ENCODE results near the gene STK31.
A peak's percentile ranks its signal among the peaks of the same experiment; 100 is the strongest.

STK31 gene

DNA sequence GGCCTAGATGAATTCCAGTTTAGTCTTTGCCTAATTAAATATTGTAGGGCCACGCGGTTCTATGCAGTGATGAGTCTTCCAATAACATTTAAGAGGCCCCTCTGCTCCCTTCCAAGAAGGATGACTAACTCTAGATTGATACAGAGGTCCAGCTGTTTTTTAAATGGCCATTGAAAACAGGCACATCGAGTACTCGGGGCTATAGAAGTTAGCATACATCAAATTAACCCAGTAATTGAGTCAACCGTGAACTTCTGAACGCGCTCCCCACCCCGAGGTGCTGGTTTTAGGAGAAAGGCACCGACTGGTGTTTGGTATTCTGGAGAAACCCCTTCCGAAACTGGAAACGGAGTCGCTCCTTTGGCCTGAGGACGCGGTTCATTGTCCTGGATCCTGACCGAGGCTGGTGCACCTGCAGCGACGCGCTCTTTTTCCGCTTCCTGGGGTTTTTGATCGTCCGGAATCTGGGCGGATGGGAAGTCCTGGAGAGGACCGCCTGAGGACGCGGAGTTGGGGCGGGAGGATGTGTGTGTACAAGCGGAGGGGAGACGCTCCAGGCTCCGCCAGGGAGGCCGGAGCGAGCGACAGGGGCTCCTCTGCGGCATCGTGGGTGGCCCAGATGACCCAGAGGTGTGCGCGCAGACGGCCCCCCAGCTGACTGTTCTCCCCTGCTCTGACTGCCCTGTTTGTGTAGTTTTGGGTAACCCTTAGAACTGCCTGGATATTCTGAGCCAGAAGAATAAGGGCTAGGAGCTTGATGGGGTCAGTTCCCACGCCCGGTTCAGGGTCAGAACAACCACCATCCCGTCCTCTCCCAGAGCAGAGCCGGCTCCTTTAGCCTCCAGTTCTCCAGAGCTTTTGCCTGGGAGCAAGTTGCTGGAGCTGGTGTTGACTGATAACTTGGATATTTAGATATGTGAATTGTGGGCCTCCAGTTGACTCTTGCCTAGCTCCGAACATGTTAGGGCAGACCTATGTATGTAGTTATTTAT, 29.3 kb upstream of the STK31 start (continued):
- TF ChIP-seq ZXDB (tag by site-specific recombination; IDR thresholded peaks at IDR 0.05), result 0 out of 2 replicates have a peak, but pooled peaks have one; percentile 28
- peak; percentile 51; the same call in 1 of the 2 replicates for TF ChIP-seq SP7 (tag by site-specific recombination; IDR thresholded peaks at IDR 0.05)
- peak; percentile 70 for TF ChIP-seq GLIS2 (tag by site-specific recombination; IDR thresholded peaks at IDR 0.05)
- peak; percentile 91; the same call in 1 of the 2 replicates for TF ChIP-seq MZF1 (tag by site-specific recombination; IDR thresholded peaks at IDR 0.05; ENCODE audit: borderline replicate concordance)
- 0 out of 2 replicates have a peak, but pooled peaks have one; percentile 34 for TF ChIP-seq ZNF610 (tag by site-specific recombination; IDR thresholded peaks at IDR 0.05; ENCODE audit: borderline replicate concordance)
- TF ChIP-seq, protein P1, sequence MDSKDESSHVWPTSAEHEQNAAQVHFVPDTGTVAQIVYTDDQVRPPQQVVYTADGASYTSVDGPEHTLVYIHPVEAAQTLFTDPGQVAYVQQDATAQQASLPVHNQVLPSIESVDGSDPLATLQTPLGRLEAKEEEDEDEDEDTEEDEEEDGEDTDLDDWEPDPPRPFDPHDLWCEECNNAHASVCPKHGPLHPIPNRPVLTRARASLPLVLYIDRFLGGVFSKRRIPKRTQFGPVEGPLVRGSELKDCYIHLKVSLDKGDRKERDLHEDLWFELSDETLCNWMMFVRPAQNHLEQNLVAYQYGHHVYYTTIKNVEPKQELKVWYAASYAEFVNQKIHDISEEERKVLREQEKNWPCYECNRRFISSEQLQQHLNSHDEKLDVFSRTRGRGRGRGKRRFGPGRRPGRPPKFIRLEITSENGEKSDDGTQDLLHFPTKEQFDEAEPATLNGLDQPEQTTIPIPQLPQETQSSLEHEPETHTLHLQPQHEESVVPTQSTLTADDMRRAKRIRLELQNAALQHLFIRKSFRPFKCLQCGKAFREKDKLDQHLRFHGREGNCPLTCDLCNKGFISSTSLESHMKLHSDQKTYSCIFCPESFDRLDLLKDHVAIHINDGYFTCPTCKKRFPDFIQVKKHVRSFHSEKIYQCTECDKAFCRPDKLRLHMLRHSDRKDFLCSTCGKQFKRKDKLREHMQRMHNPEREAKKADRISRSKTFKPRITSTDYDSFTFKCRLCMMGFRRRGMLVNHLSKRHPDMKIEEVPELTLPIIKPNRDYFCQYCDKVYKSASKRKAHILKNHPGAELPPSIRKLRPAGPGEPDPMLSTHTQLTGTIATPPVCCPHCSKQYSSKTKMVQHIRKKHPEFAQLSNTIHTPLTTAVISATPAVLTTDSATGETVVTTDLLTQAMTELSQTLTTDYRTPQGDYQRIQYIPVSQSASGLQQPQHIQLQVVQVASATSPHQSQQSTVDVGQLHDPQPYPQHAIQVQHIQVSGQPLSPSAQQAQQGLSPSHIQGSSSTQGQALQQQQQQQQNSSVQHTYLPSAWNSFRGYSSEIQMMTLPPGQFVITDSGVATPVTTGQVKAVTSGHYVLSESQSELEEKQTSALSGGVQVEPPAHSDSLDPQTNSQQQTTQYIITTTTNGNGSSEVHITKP (tag by site-specific recombination; IDR thresholded peaks at IDR 0.05), result peak; percentile 69
- TF ChIP-seq ZNF785 (tag by site-specific recombination; IDR thresholded peaks at IDR 0.05), result no peak
- peak; percentile 46 for TF ChIP-seq ZNF394 (tag by site-specific recombination; IDR thresholded peaks at IDR 0.05; ENCODE audit: borderline replicate concordance)
- TF ChIP-seq, protein P2, sequence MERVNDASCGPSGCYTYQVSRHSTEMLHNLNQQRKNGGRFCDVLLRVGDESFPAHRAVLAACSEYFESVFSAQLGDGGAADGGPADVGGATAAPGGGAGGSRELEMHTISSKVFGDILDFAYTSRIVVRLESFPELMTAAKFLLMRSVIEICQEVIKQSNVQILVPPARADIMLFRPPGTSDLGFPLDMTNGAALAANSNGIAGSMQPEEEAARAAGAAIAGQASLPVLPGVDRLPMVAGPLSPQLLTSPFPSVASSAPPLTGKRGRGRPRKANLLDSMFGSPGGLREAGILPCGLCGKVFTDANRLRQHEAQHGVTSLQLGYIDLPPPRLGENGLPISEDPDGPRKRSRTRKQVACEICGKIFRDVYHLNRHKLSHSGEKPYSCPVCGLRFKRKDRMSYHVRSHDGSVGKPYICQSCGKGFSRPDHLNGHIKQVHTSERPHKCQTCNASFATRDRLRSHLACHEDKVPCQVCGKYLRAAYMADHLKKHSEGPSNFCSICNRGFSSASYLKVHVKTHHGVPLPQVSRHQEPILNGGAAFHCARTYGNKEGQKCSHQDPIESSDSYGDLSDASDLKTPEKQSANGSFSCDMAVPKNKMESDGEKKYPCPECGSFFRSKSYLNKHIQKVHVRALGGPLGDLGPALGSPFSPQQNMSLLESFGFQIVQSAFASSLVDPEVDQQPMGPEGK (tag by site-specific recombination; IDR thresholded peaks at IDR 0.05), result peak; percentile 34; the same call in 1 of the 2 replicates
- TF ChIP-seq ZSCAN23 (tag by site-specific recombination; IDR thresholded peaks at IDR 0.05), result no peak
- TF ChIP-seq KLF7 (tag by site-specific recombination; IDR thresholded peaks at IDR 0.05; ENCODE audit: borderline replicate concordance), result 0 out of 2 replicates have a peak, but pooled peaks have one; percentile 27
- peak; percentile 64 for TF ChIP-seq ZBTB20 (tag by site-specific recombination; IDR thresholded peaks at IDR 0.05)
- TF ChIP-seq GLIS1 (tag by site-specific recombination; IDR thresholded peaks at IDR 0.05), result peak; percentile 98
- TF ChIP-seq, protein P3, sequence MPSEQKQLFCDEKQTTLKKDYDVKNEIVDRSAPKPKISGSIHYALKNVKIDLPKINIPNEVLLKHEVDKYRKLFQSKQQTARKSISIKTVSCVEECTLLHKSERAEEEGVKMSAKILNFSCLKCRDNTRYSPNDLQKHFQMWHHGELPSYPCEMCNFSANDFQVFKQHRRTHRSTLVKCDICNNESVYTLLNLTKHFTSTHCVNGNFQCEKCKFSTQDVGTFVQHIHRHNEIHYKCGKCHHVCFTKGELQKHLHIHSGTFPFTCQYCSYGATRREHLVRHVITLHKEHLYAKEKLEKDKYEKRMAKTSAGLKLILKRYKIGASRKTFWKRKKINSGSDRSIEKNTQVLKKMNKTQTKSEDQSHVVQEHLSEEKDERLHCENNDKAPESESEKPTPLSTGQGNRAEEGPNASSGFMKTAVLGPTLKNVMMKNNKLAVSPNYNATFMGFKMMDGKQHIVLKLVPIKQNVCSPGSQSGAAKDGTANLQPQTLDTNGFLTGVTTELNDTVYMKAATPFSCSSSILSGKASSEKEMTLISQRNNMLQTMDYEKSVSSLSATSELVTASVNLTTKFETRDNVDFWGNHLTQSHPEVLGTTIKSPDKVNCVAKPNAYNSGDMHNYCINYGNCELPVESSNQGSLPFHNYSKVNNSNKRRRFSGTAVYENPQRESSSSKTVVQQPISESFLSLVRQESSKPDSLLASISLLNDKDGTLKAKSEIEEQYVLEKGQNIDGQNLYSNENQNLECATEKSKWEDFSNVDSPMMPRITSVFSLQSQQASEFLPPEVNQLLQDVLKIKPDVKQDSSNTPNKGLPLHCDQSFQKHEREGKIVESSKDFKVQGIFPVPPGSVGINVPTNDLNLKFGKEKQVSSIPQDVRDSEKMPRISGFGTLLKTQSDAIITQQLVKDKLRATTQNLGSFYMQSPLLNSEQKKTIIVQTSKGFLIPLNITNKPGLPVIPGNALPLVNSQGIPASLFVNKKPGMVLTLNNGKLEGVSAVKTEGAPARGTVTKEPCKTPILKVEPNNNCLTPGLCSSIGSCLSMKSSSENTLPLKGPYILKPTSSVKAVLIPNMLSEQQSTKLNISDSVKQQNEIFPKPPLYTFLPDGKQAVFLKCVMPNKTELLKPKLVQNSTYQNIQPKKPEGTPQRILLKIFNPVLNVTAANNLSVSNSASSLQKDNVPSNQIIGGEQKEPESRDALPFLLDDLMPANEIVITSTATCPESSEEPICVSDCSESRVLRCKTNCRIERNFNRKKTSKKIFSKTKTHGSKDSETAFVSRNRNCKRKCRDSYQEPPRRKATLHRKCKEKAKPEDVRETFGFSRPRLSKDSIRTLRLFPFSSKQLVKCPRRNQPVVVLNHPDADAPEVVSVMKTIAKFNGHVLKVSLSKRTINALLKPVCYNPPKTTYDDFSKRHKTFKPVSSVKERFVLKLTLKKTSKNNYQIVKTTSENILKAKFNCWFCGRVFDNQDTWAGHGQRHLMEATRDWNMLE (tag by site-specific recombination; conservative IDR thresholded peaks at IDR 0.05; ENCODE audit: low read depth), result no peak
- TF ChIP-seq ZEB2 (tag by site-specific recombination; IDR thresholded peaks at IDR 0.05), result 0 out of 2 replicates have a peak, but pooled peaks have one; percentile 15
- TF ChIP-seq, protein P4, sequence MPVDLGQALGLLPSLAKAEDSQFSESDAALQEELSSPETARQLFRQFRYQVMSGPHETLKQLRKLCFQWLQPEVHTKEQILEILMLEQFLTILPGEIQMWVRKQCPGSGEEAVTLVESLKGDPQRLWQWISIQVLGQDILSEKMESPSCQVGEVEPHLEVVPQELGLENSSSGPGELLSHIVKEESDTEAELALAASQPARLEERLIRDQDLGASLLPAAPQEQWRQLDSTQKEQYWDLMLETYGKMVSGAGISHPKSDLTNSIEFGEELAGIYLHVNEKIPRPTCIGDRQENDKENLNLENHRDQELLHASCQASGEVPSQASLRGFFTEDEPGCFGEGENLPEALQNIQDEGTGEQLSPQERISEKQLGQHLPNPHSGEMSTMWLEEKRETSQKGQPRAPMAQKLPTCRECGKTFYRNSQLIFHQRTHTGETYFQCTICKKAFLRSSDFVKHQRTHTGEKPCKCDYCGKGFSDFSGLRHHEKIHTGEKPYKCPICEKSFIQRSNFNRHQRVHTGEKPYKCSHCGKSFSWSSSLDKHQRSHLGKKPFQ (tag by site-specific recombination; IDR thresholded peaks at IDR 0.05), result peak; percentile 9; the same call in 1 of the 2 replicates
- TF ChIP-seq ZNF24 (tag by site-specific recombination; IDR thresholded peaks at IDR 0.05), result 0 out of 2 replicates have a peak, but pooled peaks have one; percentile 44
- peak; percentile 46; the same call in 1 of the 2 replicates for TF ChIP-seq KLF16 (tag by site-specific recombination; IDR thresholded peaks at IDR 0.05)
- peak; percentile 90 for TF ChIP-seq ZBTB17 (tag by site-specific recombination; IDR thresholded peaks at IDR 0.05)
- no peak for TF ChIP-seq ZNF621 (tag by site-specific recombination; IDR thresholded peaks at IDR 0.05)
- TF ChIP-seq, protein P5, sequence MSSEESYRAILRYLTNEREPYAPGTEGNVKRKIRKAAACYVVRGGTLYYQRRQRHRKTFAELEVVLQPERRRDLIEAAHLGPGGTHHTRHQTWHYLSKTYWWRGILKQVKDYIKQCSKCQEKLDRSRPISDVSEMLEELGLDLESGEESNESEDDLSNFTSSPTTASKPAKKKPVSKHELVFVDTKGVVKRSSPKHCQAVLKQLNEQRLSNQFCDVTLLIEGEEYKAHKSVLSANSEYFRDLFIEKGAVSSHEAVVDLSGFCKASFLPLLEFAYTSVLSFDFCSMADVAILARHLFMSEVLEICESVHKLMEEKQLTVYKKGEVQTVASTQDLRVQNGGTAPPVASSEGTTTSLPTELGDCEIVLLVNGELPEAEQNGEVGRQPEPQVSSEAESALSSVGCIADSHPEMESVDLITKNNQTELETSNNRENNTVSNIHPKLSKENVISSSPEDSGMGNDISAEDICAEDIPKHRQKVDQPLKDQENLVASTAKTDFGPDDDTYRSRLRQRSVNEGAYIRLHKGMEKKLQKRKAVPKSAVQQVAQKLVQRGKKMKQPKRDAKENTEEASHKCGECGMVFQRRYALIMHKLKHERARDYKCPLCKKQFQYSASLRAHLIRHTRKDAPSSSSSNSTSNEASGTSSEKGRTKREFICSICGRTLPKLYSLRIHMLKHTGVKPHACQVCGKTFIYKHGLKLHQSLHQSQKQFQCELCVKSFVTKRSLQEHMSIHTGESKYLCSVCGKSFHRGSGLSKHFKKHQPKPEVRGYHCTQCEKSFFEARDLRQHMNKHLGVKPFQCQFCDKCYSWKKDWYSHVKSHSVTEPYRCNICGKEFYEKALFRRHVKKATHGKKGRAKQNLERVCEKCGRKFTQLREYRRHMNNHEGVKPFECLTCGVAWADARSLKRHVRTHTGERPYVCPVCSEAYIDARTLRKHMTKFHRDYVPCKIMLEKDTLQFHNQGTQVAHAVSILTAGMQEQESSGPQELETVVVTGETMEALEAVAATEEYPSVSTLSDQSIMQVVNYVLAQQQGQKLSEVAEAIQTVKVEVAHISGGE (tag by site-specific recombination; conservative IDR thresholded peaks at IDR 0.05; ENCODE audit: low read depth), result peak; percentile 74

Data from HEK293 (cell line).